Astrocyte (in vitro differentiated cells and primary cell): Measurements from ENCODE around the gene ACSL6. TPM values are rescaled to one million over a fixed set of nuclear protein-coding genes. Genes with fewer than 3 reads are reported as not detected.

Source experiments
- DNase-seq: peaks from one replicate; pipeline ENCODE4 v3.0.0-alpha.2; 2010; ENCODE audit warnings: low read depth
- FAIRE-seq: peaks from 2 replicates; lab custom pipeline; 2011; peaks lifted over from hg19 to GRCh38; lab: Jason Lieb, UNC
- H2AFZ ChIP-seq: 2 replicates; pipeline ENCODE4 v1.6.0; 2012; ENCODE audit warnings: low read depth, low read length, inconsistent platforms
- H3K27ac ChIP-seq: 2 replicates; pipeline ENCODE4 v1.5.1; 2011; ENCODE audit warnings: low read depth, low read length, inconsistent platforms
- H3K27me3 ChIP-seq: 2 replicates; pipeline ENCODE4 v1.6.0; 2011; ENCODE audit warnings: low read length, inconsistent platforms; ENCODE audit not compliant: insufficient read depth
- H3K36me3 ChIP-seq: 2 replicates; pipeline ENCODE4 v1.5.1; 2011; ENCODE audit warnings: low read length, inconsistent platforms; ENCODE audit not compliant: insufficient read depth
- H3K4me1 ChIP-seq: 2 replicates; pipeline ENCODE4 v1.5.1; 2011; ENCODE audit warnings: low read length, inconsistent platforms; ENCODE audit not compliant: insufficient read depth
- H3K4me2 ChIP-seq: 2 replicates; pipeline ENCODE4 v1.6.0; 2012; ENCODE audit warnings: low read length, inconsistent platforms
- H3K4me3 ChIP-seq: 2 replicates; pipeline ENCODE4 v1.5.1; 2011; ENCODE audit warnings: low read depth, mild to moderate bottlenecking, low read length, inconsistent platforms; ENCODE audit not compliant: insufficient read depth
- H3K79me2 ChIP-seq: 2 replicates; pipeline ENCODE4 v1.6.0; 2012; ENCODE audit warnings: mild to moderate bottlenecking, low read length, inconsistent platforms; ENCODE audit not compliant: insufficient read depth
- H3K9ac ChIP-seq: 2 replicates; pipeline ENCODE4 v1.6.0; 2012; ENCODE audit warnings: mild to moderate bottlenecking, low read length, inconsistent platforms
- H3K9me3 ChIP-seq: 2 replicates; pipeline ENCODE4 v1.5.1; 2012; ENCODE audit warnings: low read depth, mild to moderate bottlenecking, low read length, inconsistent platforms; ENCODE audit not compliant: insufficient read depth
- H4K20me1 ChIP-seq: 2 replicates; pipeline ENCODE4 v1.6.0; 2012; ENCODE audit warnings: low read length, inconsistent platforms; ENCODE audit not compliant: insufficient read depth
- H3K27ac Mint-ChIP-seq: one replicate; pipeline ENCODE4 v1.8.0; 2021; ENCODE audit warnings: mild to moderate bottlenecking, mixed read lengths; ENCODE audit not compliant: unreplicated experiment
- H3K27me3 Mint-ChIP-seq: one replicate; pipeline ENCODE4 v1.8.0; 2021; ENCODE audit warnings: low read depth, mixed read lengths; ENCODE audit not compliant: unreplicated experiment
- H3K36me3 Mint-ChIP-seq: one replicate; pipeline ENCODE4 v1.8.0; 2021; ENCODE audit warnings: low read depth, mixed read lengths; ENCODE audit not compliant: unreplicated experiment
- H3K4me1 Mint-ChIP-seq: one replicate; pipeline ENCODE4 v1.8.0; 2021; ENCODE audit warnings: low read depth, mixed read lengths; ENCODE audit not compliant: unreplicated experiment
- H3K4me3 Mint-ChIP-seq: one replicate; pipeline ENCODE4 v1.8.0; 2021; ENCODE audit warnings: mild to moderate bottlenecking, moderate library complexity, mixed read lengths; ENCODE audit not compliant: unreplicated experiment
- H3K9me3 Mint-ChIP-seq: one replicate; pipeline ENCODE4 v1.8.0; 2021; ENCODE audit warnings: mild to moderate bottlenecking, mixed read lengths; ENCODE audit not compliant: unreplicated experiment
- EZH2 ChIP-seq: IDR thresholded peaks from 2 replicates; pipeline ENCODE4 v1.6.1; 2012; ENCODE audit warnings: mild to moderate bottlenecking, low read length, inconsistent platforms; ENCODE audit not compliant: insufficient read depth
- total RNA-seq: library from RNA; stranded (reverse); gene quantifications from 2 replicates; pipeline ENCODE4 v1.2.1, GENCODE V29; 2021
- TF ChIP-seq, protein P1 (sequence below): IDR thresholded peaks from 2 replicates; pipeline ENCODE4 v1.5.1; 2011; ENCODE audit warnings: low read depth, mild to moderate bottlenecking, inconsistent platforms, low read length, moderate library complexity; ENCODE audit not compliant: insufficient read depth

Gene ACSL6
- total RNA-seq, 1 donor from 2014 or later: 0.07 TPM

DNA sequence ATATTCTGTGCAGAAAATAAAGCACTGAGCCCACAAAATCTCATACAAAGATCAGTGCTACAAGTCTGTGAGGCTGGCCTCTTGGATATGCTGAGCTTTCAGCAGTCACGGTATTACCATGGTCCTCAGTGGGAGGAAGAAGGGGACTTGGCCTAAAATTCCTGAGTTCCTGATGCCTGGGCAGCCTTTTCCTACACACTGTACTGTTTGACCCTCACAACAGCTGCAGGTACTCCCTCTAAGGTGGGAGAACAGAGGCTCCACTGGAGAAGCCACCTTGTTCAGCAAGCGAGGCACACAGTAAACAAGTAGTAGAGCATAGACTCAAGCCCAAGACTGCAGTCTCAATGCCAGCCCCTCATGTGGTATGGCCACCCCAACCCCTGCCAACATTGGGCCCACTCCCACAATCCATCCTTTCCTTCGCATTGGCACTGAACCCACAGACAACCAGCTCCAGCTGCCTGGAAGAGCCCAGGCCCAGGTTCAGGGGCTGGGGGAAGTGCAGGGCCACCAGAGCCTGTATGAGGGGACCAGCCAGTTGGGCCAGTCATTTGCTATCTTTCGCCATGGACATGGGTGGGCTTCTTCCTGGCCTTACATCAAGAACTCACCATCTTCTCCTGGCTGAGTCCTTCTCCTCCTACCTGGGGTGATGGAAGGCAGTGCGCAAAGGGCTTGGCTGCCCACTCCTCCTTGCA is 14.3 kb downstream of the ACSL6 start:
- FAIRE-seq (no peak), DNase-seq (no peak)
- Histone ChIP-seq H2AFZ (no peak overlapping the region), H3K36me3 (no peaks in the 10 kb centered on the region), H3K4me2 (no peak overlapping the region), H3K4me1 (peaks cover 7% of the 10 kb centered on the region), H3K9me3 (no peaks in the 10 kb centered on the region), H3K27me3 (peaks cover 5% of the 10 kb centered on the region), H4K20me1 (no peaks in the 10 kb centered on the region), H3K27ac (no peak overlapping the region), H3K4me3 (no peak overlapping the region), H3K79me2 (no peaks in the 10 kb centered on the region), H3K9ac (no peak overlapping the region)
- H3K4me3 Mint-ChIP-seq: no peak overlapping the region
- peaks cover 40% of the 10 kb centered on the region for H3K27me3 Mint-ChIP-seq
- no peak overlapping the region for H3K27ac Mint-ChIP-seq
- peaks cover 12% of the 10 kb centered on the region for H3K4me1 Mint-ChIP-seq
- no peak for TF ChIP-seq EZH2
- TF ChIP-seq, protein P1, sequence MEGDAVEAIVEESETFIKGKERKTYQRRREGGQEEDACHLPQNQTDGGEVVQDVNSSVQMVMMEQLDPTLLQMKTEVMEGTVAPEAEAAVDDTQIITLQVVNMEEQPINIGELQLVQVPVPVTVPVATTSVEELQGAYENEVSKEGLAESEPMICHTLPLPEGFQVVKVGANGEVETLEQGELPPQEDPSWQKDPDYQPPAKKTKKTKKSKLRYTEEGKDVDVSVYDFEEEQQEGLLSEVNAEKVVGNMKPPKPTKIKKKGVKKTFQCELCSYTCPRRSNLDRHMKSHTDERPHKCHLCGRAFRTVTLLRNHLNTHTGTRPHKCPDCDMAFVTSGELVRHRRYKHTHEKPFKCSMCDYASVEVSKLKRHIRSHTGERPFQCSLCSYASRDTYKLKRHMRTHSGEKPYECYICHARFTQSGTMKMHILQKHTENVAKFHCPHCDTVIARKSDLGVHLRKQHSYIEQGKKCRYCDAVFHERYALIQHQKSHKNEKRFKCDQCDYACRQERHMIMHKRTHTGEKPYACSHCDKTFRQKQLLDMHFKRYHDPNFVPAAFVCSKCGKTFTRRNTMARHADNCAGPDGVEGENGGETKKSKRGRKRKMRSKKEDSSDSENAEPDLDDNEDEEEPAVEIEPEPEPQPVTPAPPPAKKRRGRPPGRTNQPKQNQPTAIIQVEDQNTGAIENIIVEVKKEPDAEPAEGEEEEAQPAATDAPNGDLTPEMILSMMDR: no peak
- H3K9me3 Mint-ChIP-seq: no peaks in the 10 kb centered on the region
- no peaks in the 10 kb centered on the region for H3K36me3 Mint-ChIP-seq

DNA sequence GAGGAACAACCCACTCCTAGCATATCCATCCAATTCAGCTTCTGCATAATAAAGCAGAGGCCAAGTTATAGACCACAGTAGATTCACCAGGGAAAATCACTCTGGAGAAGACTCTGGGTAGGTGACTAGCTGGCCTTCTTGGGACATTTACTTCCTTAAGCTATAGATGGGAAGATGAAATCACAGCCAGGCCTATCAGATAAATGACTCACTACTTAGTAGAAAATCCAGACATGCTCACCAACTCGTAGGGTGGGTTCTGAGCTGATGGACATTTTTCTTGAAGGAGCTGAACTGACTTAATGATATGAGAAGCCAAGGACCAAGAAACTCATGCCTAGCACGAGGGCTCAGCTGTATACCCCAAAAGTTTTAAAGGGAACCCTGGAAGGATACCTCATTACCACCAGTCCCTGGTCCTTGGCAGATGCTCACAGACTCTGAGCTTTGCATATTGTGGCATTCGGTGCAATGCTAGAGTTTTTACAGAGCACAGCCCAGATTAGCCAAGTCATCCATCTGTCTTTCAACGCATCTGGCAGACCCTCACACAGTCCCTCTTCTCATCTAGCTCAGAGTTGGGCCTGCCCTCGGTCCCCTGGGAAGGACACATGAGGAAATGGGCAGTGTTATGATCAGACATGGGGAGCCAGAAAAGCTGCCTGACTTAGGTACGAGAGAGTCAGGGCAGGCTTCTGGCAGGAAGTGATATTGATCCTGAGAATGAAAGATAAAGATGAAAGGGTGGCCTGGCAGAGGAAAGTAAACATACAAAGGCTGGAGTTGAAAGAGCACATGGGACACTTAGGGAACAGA is 15.0 kb downstream of the ACSL6 start:
- Mint-ChIP-seq H3K27ac (no peak overlapping the region), H3K4me3 (no peak overlapping the region), H3K27me3 (peaks cover 47% of the 10 kb centered on the region), H3K4me1 (peaks cover 7% of the 10 kb centered on the region), H3K9me3 (no peaks in the 10 kb centered on the region), H3K36me3 (no peaks in the 10 kb centered on the region)
- Histone ChIP-seq H3K27ac (no peak overlapping the region), H3K36me3 (no peaks in the 10 kb centered on the region), H3K27me3 (peaks cover 5% of the 10 kb centered on the region), H2AFZ (no peak overlapping the region), H3K4me1 (no peaks in the 10 kb centered on the region), H4K20me1 (no peaks in the 10 kb centered on the region), H3K9me3 (no peaks in the 10 kb centered on the region), H3K79me2 (no peaks in the 10 kb centered on the region), H3K9ac (no peak overlapping the region), H3K4me3 (no peak overlapping the region), H3K4me2 (no peak overlapping the region)
- no peak for DNase-seq
- FAIRE-seq: no peak
- TF ChIP-seq EZH2: no peak
- TF ChIP-seq, protein P1: no peak
